ENCODE results near the gene HSCB.
"Not testable (repeated sequence)": the region's sequence is repeated elsewhere in the genome, so short reads cannot be mapped to it uniquely, and the experiment has no call there.

Gene HSCB

GRCh38 chr22:28792491-28793383 lies 50.9 kb downstream of the HSCB start:
- no peak for DNase-seq

GRCh38 chr22:28793976-28794584 lies 52.2 kb downstream of the HSCB start:
- no peak for DNase-seq

- DNase-seq, result no peak
Measured at GRCh38 chr22:28795071-28795693, 53.3 kb downstream of the HSCB start.

- no peak for DNase-seq
Measured at GRCh38 chr22:28795932-28796856, 54.4 kb downstream of the HSCB start.

GRCh38 chr22:28798810-28799605 lies 57.2 kb downstream of the HSCB start:
- peak; percentile 66 for DNase-seq

GRCh38 chr22:28799606-28800307 lies 57.9 kb downstream of the HSCB start:
- DNase-seq, result peak; percentile 3

GRCh38 chr22:28800308-28801041 lies 58.6 kb downstream of the HSCB start, which contains the start of gene XBP1:
Gene XBP1, minus strand, starts transcription at chr22:28800569.
- DNase-seq, result peak; percentile 83

GRCh38 chr22:28801845-28802594 lies 60.2 kb downstream of the HSCB start:
- DNase-seq, result no peak

- DNase-seq, result no peak
Measured at GRCh38 chr22:28802595-28803123, 60.8 kb downstream of the HSCB start.

- not testable (repeated sequence) for DNase-seq
Measured at GRCh38 chr22:28805426-28805825, 63.6 kb downstream of the HSCB start.
